SU-DHL-6 (cell line): ENCODE results near the gene ATP6V0A1.

Experiments used
- CTCF ChIP-seq: fragments of 200-600 bp; sonication (generic); IDR thresholded peaks from one replicate; pipeline ENCODE4 v1.5.1; 2017; ENCODE audit warnings: antibody characterized with exemption, mild to moderate bottlenecking, low read length, moderate library complexity; ENCODE audit not compliant: insufficient read depth, poor library complexity, severe bottlenecking
- EZH2phosphoT487 ChIP-seq: fragments of 200-600 bp; sonication (generic), shearing (Covaris generic); conservative IDR thresholded peaks from 2 replicates; pipeline ENCODE4 v1.6.1; 2018; ENCODE audit warnings: mild to moderate bottlenecking, antibody characterized with exemption, low read length, moderate library complexity, mixed read lengths

- TF ChIP-seq CTCF = no peak
- TF ChIP-seq EZH2phosphoT487 = no peak
Observed at GRCh38 chr17:42566215-42566882, 107.7 kb downstream of the ATP6V0A1 start.
